Measurements from ENCODE around the gene TIA1.
A peak's percentile ranks its signal among the peaks of the same experiment; 100 is the strongest.
"Not testable (repeated sequence)": the region's sequence is repeated elsewhere in the genome, so short reads cannot be mapped to it uniquely, and the experiment has no call there.

TIA1 gene, protein sequence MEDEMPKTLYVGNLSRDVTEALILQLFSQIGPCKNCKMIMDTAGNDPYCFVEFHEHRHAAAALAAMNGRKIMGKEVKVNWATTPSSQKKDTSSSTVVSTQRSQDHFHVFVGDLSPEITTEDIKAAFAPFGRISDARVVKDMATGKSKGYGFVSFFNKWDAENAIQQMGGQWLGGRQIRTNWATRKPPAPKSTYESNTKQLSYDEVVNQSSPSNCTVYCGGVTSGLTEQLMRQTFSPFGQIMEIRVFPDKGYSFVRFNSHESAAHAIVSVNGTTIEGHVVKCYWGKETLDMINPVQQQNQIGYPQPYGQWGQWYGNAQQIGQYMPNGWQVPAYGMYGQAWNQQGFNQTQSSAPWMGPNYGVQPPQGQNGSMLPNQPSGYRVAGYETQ

DNA sequence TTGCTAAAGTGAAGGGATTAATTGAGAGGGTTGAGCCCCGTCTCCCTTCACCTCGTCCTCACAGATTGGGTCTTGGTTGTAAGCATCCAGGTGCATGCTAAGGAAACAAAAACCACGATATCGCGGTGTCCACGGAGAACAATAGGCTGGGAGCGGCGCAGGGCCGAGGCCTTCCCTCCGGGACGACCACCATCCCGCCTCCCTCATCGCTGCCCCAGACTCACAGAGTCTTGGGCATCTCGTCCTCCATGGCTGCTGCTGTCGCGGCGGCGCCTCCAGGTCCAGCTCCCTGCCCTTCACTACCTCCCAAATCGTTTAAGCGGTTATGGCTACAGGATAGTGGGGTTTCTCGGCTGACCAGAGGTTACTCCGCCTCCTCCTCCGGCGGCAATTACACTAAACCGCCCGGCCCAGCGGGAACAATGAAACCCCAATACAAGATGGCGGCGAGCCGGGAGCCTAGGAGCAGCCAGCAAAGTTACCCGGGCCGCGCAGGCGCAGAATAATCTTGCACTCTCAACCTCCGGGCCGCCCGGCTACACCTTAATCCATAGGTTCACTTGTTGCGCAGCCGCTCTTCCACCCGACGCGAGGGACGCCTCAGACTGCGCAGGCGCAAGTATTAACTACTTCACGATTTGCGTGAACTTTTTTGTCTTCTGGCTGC, at the start of gene TIA1:
TSS of gene TIA1 (minus strand) at position 448 of the 667 bp plus-strand sequence. CDS start at position 250, 198 bp downstream.
- peak; percentile 79 for FAIRE-seq

DNA sequence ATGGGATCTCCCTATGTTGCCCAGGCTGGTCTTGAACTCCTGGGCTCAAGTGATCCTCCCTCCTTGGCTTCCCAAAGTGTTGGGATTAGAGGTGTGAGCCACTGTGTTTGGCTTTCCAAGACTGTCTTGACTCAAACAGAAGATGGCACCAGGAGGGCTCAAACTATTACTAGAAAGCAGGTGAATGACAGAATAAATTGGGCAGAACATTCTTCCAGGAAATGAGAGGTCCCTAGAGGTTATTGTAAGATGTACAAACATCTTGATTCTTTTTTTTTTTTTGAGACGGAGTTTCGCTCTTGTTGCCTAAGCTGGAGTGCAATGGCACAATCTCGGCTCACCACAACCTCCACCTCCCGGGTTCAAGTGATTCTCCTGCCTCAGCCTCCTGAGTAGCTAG, 49.4 kb upstream of the TIA1 start:
- not testable (repeated sequence) for FAIRE-seq

DNA sequence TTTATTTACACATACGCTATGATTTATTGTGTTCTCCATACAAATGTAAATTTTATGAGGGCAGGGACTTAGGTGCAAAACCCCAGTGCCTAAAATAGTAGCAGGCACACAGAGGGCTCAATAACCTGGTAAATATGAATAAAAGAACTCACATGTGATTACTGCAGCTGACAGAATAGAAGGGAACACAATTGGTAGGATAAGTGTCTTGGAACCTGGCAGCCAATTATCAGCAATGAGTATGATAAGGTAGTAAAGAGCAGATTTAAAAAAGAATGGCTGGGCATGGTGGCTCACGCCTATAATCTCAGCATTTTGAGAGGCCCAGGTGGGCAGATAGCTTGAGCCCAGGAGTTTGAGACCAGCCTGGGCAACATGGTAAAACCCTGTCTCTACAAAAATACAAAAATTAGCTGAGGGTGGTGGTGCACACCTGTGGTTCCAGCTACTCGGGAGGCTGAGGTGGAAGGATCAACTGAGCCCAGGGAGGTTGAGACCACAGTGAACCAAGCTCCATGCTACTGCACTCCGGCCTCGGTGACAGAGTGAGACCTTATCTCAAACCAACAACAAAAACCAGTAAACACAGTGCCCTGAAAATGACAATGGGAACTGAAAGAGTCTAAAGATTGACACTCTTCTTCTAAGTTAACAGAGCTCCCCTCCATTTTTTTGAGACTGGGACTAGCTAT, 35.2 kb upstream of the TIA1 start:
- FAIRE-seq = no peak

- FAIRE-seq = no peak
These were observed 34.0 kb upstream of the TIA1 start for GRCh38 chr2:70282439-70282838.

DNA sequence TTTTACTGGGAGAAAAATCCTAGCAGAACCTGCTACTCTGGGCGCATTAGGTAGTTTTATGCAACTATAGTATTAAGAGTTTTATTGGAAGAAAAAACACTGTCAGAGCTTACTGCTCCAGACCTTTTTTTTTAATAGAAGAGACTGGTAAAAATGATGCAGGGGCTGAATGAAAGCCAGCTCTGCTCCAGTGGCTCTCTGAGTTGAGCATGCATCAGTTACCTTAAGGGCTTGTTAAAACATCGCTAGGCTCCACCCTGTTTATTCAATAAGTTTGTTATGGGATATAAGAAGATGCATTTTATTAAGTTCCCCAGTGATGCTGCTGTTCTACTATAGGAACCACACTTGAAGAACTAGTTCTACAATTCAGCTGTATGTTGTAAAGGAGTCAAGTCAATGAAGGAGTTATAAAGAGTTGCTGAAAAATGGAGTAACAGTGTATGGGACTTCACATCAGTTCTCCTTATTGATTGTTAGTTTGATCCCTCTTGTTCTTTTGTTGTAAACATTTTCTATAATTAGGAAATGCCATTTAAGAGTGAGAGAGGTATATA, 31.9 kb upstream of the TIA1 start:
- FAIRE-seq = no peak

GRCh38 chr2:70270323-70270722, 21.9 kb upstream of the TIA1 start:
- no peak for FAIRE-seq

DNA sequence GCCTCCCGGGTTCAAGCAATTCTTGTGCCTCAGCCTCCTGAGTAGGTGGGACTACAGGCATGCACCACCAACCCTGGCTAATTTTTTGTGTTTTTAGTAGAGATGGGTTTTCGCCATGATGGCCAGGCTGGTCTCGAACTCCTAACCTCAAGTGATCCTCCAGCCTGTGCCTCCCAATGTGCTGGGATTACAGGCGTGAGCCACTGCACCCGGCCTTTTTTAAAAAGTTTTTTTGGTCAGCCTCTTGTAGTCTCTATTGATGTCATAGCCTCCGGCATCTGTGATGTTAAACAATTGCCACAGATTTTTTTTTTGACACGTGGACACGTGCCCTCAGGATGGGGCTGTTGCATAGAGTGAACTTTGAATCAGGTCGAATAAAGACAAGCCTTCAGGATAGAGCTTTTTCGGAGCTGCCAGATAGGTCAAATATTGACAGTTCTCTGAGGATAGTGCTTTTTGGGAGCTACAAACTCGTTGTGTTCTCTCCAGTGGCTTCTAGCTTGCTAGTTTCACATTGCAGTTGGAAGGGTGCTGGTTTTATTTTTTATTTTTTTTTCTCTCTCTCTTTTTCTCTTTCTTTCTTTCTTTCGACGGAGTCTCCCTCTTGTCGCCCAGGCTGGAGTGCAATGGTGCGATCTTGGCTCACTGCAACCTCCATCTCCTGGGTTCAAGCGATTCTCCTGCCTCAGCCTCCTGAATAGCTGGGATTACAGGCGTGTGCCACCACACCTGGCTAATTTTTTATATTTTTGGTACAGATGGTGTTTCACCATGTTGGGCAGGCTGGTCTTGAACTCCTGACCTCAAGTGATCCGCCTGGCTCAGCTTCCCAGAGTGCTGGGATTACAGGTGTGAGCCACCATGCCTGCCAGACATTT, 21.2 kb upstream of the TIA1 start:
- FAIRE-seq = not testable (repeated sequence)

- FAIRE-seq = not testable (repeated sequence)
These were observed 18.5 kb upstream of the TIA1 start for GRCh38 chr2:70266925-70267324.

DNA sequence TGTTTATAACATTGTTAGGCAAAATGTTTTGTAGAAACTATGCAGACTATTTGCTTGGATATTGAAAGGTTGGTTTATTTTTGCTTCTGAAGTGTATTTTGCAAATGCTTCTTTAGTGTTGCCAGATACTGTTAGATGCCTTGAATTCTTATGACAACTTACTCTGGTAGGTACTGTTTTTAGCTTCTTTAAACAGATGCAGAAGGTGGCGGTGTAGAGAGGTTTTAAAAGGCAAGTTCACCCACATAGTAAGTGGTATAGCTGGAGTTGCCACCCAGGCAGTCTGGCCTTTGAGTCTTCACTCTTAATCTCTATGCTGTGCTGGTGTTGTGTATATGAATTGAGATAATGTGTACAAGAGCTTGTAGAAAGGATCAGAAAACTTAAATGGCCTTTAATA, 13.1 kb upstream of the TIA1 start:
- no peak for FAIRE-seq

DNA sequence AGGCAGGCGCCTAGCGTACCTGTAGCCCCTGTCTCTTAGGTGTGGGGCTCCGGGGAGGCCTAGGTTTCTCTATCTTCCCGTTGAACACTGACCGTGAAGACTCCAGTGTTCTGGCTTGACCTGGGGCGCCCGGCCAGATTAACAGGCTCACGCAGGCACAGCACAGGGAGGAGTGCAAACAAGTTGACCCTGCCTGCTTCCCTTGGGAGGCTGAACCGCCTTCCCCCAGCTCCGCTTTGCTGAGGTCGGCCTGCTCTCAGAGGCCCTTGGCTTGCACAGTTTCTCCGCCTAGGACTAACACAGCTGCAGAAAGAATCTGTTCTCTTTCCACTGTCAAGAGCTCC, 10.1 kb upstream of the TIA1 start:
- no peak for FAIRE-seq

- no peak for FAIRE-seq
These were observed 7.3 kb upstream of the TIA1 start for GRCh38 chr2:70255637-70256314.

DNA sequence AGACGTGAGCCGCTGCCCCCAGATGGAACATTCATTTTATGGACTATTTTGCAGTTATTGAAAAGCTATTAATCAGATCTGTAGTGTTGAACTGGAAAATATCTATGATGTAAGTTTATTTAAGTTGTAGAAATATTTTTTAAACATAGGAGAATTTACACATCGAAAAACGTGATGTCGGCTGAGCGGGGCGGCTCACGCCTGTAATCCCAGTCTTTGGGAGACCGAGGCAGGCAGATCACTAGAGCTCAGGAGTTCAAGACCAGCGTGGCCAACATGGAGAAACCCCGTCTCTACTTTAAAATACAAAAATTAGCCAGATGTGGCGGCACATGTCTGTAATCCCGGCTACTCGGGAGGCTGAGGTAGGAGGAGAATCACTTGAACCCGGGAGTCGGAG, 2.0 kb upstream of the TIA1 start:
- FAIRE-seq = no peak

DNA sequence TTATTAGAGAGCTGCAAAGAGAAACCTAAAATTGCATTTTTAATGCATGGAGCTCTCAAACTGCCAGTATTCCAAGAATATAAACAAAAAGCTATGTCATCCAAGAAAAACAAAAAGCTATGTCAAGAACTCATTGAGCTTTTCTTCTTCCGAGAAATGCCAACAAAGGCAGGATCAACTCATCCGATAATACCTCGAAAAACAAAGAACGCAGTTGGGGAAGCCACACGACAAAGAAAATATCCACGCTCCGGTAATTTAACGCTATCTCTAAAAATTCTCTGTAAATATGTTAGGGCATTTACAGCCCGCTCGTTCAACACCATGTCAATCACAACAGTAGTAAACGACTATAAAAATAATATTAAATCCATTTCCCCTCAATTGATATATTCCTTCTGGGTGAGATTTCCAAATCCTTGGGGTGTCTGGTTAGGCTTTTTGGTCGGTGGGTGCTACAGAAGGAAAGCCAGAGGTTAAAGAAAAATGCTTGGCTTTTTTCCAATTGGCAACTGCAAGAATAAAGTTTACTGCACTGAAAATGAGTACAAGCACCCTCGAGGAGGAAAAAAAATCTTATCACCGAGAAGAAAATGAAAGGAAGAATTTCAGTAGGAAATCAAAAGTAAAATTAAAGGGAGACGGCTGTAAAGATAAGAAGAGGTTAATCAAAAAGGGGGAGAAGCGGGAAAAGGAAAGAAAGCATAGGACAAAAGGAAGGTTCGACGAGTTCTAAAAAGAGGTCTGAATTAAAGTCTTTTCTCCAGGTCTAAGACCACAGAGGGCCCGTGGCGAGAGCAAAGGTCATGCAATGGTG, 856 bp downstream of the TIA1 start:
- no peak for FAIRE-seq

DNA sequence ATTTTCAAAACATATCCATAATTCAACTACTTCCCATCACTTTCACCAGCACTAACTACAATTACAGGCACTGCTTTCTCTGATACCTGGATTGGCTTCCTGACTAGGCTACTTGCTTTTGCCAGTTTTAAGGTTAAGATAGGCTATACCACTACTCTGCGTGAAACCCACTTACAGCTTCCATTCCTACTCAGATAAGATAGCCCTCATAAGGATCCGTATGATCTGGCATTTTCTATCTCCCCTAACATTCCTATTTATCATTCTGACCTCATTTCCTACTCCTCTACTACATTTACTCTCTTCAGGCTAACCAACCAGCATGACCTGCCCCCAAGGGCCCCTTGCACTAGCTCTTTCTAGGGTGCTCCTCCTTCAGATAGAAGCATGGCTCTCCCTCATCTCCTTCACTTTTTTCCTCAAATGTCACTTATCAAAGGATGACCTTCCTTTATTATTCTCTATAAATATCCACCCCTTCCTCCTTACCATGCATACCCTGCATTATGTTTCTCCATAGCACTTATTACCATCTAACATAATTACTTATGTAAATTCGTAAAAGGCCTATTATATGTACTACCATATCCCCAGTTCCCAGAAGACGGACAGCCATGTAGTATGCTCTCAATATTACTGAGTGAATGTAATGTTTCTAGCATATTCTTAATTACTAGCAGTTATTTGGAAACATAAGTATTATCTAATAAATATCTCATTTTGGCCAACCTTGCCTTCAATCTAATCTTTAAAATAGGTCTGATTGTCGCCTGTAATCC, 4.4 kb downstream of the TIA1 start:
- no peak for FAIRE-seq

DNA sequence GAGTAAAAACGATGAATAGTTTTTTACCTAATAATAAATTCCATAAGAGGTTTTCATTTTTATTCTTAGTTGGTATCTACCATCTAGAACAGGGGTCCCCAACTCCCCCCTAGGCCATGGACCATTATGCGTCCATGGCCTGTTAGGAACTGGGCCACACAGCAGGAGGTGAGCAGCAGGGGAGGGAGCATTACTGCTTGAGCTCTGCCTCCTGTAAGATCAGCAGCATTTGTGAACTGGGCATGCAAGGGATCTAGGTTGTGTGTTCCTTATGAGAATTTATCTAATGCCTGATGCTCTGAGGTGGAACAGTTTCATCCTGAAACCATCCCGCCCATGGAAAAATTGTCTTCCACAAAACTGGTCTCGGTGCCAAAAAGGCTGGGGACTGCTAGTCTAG, 5.9 kb downstream of the TIA1 start:
- FAIRE-seq = no peak

GRCh38 chr2:70241340-70241739, 7.1 kb downstream of the TIA1 start:
- FAIRE-seq = no peak

DNA sequence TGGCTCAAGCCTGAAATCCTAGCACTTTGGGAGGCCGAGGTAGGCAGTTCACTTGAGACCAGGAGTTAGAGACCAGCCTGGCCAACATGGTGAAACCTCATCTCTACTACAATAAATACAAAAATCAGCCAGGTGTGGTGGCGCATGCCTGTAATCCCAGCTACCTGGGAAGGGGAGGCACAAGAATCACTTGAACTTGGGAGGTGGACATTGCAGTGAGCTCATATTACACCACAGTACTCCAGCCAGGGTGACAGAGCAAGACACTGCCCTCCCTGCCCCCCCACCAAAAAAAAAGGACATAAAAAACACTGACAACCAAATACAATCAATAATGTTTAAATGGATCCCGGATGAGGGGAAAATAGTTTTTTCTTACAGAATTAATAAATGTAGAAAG, 7.8 kb downstream of the TIA1 start:
- FAIRE-seq = no peak

- peak; percentile 30 for FAIRE-seq
These were observed 14.5 kb downstream of the TIA1 start for GRCh38 chr2:70233926-70234325.

- FAIRE-seq = no peak
These were observed 21.6 kb downstream of the TIA1 start for GRCh38 chr2:70226781-70227180.

GRCh38 chr2:70223305-70223704, 25.1 kb downstream of the TIA1 start:
- FAIRE-seq = not testable (repeated sequence)

Data from islet of Langerhans (tissue), 1 donor.